ENCODE data around the gene ARMH3.
"Not testable (repeated sequence)": the region's sequence is repeated elsewhere in the genome, so short reads cannot be mapped to it uniquely, and the experiment has no call there.

The ARMH3 gene

GRCh38 chr10:102054881-102055646 is 909 bp downstream of the ARMH3 start:
- in situ Hi-C loops (cut with HindIII; ENCODE audit: low sequenced_read_pairs), result not testable (repeated sequence)

- in situ Hi-C loops (cut with HindIII; ENCODE audit: low sequenced_read_pairs), result no loop called here
Measured at GRCh38 chr10:102046095-102046494, 9.9 kb downstream of the ARMH3 start.

GRCh38 chr10:102045292-102045691 is 10.7 kb downstream of the ARMH3 start:
- in situ Hi-C loops (cut with HindIII; ENCODE audit: low sequenced_read_pairs), result no loop called here

- in situ Hi-C loops (cut with HindIII; ENCODE audit: low sequenced_read_pairs), result no loop called here
Measured at GRCh38 chr10:102040305-102041050, 15.5 kb downstream of the ARMH3 start.

- in situ Hi-C loops (cut with HindIII; ENCODE audit: low sequenced_read_pairs), result no loop called here
Measured at GRCh38 chr10:102038410-102038809, 17.6 kb downstream of the ARMH3 start.

GRCh38 chr10:102035807-102036206 is 20.2 kb downstream of the ARMH3 start:
- in situ Hi-C loops (cut with HindIII; ENCODE audit: low sequenced_read_pairs), result not testable (repeated sequence)

GRCh38 chr10:102033787-102034186 is 22.2 kb downstream of the ARMH3 start:
- in situ Hi-C loops (cut with HindIII; ENCODE audit: low sequenced_read_pairs), result no loop called here

GRCh38 chr10:102027261-102027660 is 28.7 kb downstream of the ARMH3 start:
- in situ Hi-C loops (cut with HindIII; ENCODE audit: low sequenced_read_pairs), result loop anchor here (5.0 kb wide), 1 partner anchor 75 kb away; no protein-coding TSS in a partner anchor

GRCh38 chr10:102024799-102025198 is 31.2 kb downstream of the ARMH3 start:
- in situ Hi-C loops (cut with HindIII; ENCODE audit: low sequenced_read_pairs), result loop anchor here (5.0 kb wide), 1 partner anchor 78 kb away; no protein-coding TSS in a partner anchor

GRCh38 chr10:102020938-102021337 is 35.0 kb downstream of the ARMH3 start:
- in situ Hi-C loops (cut with HindIII; ENCODE audit: low sequenced_read_pairs), result no loop called here

GRCh38 chr10:102017295-102017694 is 38.7 kb downstream of the ARMH3 start:
- in situ Hi-C loops (cut with HindIII; ENCODE audit: low sequenced_read_pairs), result no loop called here

GRCh38 chr10:102016416-102016815 is 39.6 kb downstream of the ARMH3 start:
- in situ Hi-C loops (cut with HindIII; ENCODE audit: low sequenced_read_pairs), result no loop called here

- in situ Hi-C loops (cut with HindIII; ENCODE audit: low sequenced_read_pairs), result no loop called here
Measured at GRCh38 chr10:102010961-102011360, 45.0 kb downstream of the ARMH3 start.

- in situ Hi-C loops (cut with HindIII; ENCODE audit: low sequenced_read_pairs), result no loop called here
Measured at GRCh38 chr10:102009801-102010425, 46.1 kb downstream of the ARMH3 start.

GRCh38 chr10:102007796-102008195 is 48.2 kb downstream of the ARMH3 start:
- in situ Hi-C loops (cut with HindIII; ENCODE audit: low sequenced_read_pairs), result no loop called here

GRCh38 chr10:102007031-102007430 is 48.9 kb downstream of the ARMH3 start:
- in situ Hi-C loops (cut with HindIII; ENCODE audit: low sequenced_read_pairs), result not testable (repeated sequence)

GRCh38 chr10:102004376-102004775 is 51.6 kb downstream of the ARMH3 start:
- in situ Hi-C loops (cut with HindIII; ENCODE audit: low sequenced_read_pairs), result no loop called here

GRCh38 chr10:102003541-102003940 is 52.4 kb downstream of the ARMH3 start:
- in situ Hi-C loops (cut with HindIII; ENCODE audit: low sequenced_read_pairs), result no loop called here

- in situ Hi-C loops (cut with HindIII; ENCODE audit: low sequenced_read_pairs), result no loop called here
Measured at GRCh38 chr10:102001435-102002068, 54.4 kb downstream of the ARMH3 start.

GRCh38 chr10:101997803-101998202 is 58.2 kb downstream of the ARMH3 start:
- in situ Hi-C loops (cut with HindIII; ENCODE audit: low sequenced_read_pairs), result loop anchor here (5.0 to 10.0 kb wide), 2 partner anchors 84 to 113 kb away; no protein-coding TSS in a partner anchor
